Endothelial cell (in vitro differentiated cells): ENCODE measurements around the gene SLC9A3. TPM values are rescaled to one million over a fixed set of nuclear protein-coding genes. Genes with fewer than 3 reads are reported as not detected.
A peak's percentile ranks its signal among the peaks of the same experiment; 100 is the strongest.

Source experiments
- DNase-seq: peaks from one replicate; pipeline ENCODE4 v3.0.0; 2021; ENCODE audit warnings: low spot score
- H3K27ac Mint-ChIP-seq: one replicate; pipeline ENCODE4 v1.8.0; 2021; ENCODE audit warnings: mixed read lengths, inconsistent platforms; ENCODE audit not compliant: unreplicated experiment
- H3K27me3 Mint-ChIP-seq: one replicate; pipeline ENCODE4 v1.8.0; 2021; ENCODE audit warnings: mild to moderate bottlenecking, moderate library complexity, mixed read lengths, inconsistent platforms; ENCODE audit not compliant: unreplicated experiment
- H3K36me3 Mint-ChIP-seq: one replicate; pipeline ENCODE4 v1.8.0; 2021; ENCODE audit warnings: mild to moderate bottlenecking, low read depth, mixed read lengths, inconsistent platforms; ENCODE audit not compliant: unreplicated experiment
- H3K4me1 Mint-ChIP-seq: one replicate; pipeline ENCODE4 v1.8.0; 2021; ENCODE audit warnings: mild to moderate bottlenecking, mixed read lengths, inconsistent platforms; ENCODE audit not compliant: unreplicated experiment
- H3K4me3 Mint-ChIP-seq: one replicate; pipeline ENCODE4 v1.8.0; 2021; ENCODE audit warnings: mild to moderate bottlenecking, mixed read lengths, inconsistent platforms; ENCODE audit not compliant: unreplicated experiment
- H3K9me3 Mint-ChIP-seq: one replicate; pipeline ENCODE4 v1.8.0; 2021; ENCODE audit warnings: mixed read lengths, inconsistent platforms; ENCODE audit not compliant: unreplicated experiment
- CTCF ChIP-seq: fragments of 200-600 bp; sonication (generic); IDR thresholded peaks from one replicate; pipeline ENCODE4 v1.5.0; 2021; ENCODE audit warnings: antibody characterized with exemption; ENCODE audit not compliant: unreplicated experiment
- total RNA-seq: library from RNA; stranded (reverse); fragmentation: NEBNext Ultra II Directional; extraction: Animal tissue kit (Norgen Biotek cat#: 25700); gene quantifications from one replicate; pipeline ENCODE4 v1.2.1, GENCODE V29; 2021; ENCODE audit not compliant: unreplicated experiment

Gene SLC9A3
- total RNA-seq, 1 donor from 2014 or later = 1.1 TPM

GRCh38 chr5:568061-568781 is 44.0 kb upstream of the SLC9A3 start:
- Mint-ChIP-seq H3K4me1 (no peaks in the 10 kb centered on the region), H3K9me3 (no peaks in the 10 kb centered on the region), H3K27ac (no peak overlapping the region), H3K27me3 (peaks cover 18% of the 10 kb centered on the region), H3K4me3 (peak overlapping the region; percentile 49), H3K36me3 (peaks cover 3% of the 10 kb centered on the region)
- DNase-seq = no peak
- TF ChIP-seq CTCF = no peak

GRCh38 chr5:567664-568060 is 43.4 kb upstream of the SLC9A3 start:
- DNase-seq = no peak
- TF ChIP-seq CTCF = no peak
- no peak overlapping the region for H3K27ac Mint-ChIP-seq
- peaks cover 3% of the 10 kb centered on the region for H3K36me3 Mint-ChIP-seq
- no peak overlapping the region for H3K4me3 Mint-ChIP-seq
- peaks cover 18% of the 10 kb centered on the region for H3K27me3 Mint-ChIP-seq
- no peaks in the 10 kb centered on the region for H3K4me1 Mint-ChIP-seq
- H3K9me3 Mint-ChIP-seq = no peaks in the 10 kb centered on the region

DNA sequence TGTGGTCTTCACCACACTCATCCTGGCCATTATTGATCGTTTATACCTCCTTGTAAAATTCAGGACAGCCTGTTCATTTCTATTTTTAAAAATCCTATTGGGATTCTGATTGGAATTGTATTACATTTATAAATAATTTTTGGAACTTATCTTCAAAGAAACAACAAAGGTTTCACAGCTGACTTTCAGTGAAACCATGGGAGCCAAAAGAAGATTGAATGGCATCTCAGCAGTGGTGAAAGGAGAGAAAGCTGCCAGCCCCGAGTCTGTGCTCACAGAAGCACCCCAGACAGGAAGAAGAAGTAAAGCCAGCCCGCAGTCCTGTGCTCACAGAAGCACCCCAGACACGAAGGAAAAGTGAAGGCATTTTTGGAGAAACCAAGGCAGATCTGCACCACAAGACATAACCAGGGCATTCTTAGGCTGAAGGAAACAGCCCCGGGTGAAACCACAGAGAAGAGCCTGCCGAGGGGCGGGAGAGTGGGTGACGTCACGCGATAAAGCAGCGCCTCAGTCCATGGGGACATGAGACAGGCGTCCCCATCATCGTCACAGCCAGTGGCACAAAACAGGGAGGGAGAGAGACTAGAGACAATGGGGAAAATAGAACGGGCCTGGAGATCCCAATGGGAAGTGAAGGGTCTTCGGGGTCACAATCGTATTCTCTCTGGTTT is 42.5 kb upstream of the SLC9A3 start:
- H3K4me3 Mint-ChIP-seq = no peak overlapping the region
- peaks cover 3% of the 10 kb centered on the region for H3K36me3 Mint-ChIP-seq
- no peak overlapping the region for H3K27ac Mint-ChIP-seq
- no peak for DNase-seq
- H3K9me3 Mint-ChIP-seq = no peaks in the 10 kb centered on the region
- H3K27me3 Mint-ChIP-seq = peaks cover 18% of the 10 kb centered on the region
- no peak for TF ChIP-seq CTCF
- no peaks in the 10 kb centered on the region for H3K4me1 Mint-ChIP-seq

GRCh38 chr5:565782-566440 is 41.7 kb upstream of the SLC9A3 start:
- DNase-seq = no peak
- TF ChIP-seq CTCF = no peak
- no peak overlapping the region for H3K4me3 Mint-ChIP-seq

DNA sequence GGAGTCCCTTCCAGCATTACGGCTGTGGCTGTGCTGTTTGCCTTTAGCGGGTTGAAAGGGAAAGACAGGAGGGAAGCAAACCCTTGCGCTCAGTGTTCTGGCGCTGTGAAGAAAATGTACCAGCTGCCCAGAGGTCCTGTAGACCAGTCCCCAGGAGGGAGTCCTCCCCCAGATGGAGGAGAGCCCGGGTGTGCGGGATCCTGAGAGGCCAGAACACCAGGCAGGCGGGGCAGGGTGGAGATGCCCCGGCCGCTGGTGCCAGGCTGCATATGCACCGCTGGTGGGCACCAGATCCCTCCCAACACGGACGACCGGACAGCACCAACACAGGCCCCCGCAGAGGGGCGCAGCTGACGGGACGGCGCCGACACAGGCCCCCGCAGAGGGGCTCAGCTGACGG is 37.2 kb upstream of the SLC9A3 start:
- TF ChIP-seq CTCF = no peak
- Mint-ChIP-seq H3K36me3 (peaks cover 5% of the 10 kb centered on the region), H3K27me3 (peaks cover 24% of the 10 kb centered on the region), H3K4me3 (no peak overlapping the region), H3K27ac (no peak overlapping the region), H3K9me3 (no peaks in the 10 kb centered on the region), H3K4me1 (no peaks in the 10 kb centered on the region)
- DNase-seq = no peak

More at GRCh38 chr5:565782-566440, 41.7 kb upstream of the SLC9A3 start:
- Mint-ChIP-seq H3K4me1 (no peaks in the 10 kb centered on the region), H3K27me3 (peaks cover 18% of the 10 kb centered on the region), H3K27ac (no peak overlapping the region), H3K9me3 (no peaks in the 10 kb centered on the region), H3K36me3 (peaks cover 3% of the 10 kb centered on the region)
